GM21526 (cell line): ENCODE measurements around the gene PCA3.

Source experiments
- ATAC-seq: cut with Tn5 transposase; IDR thresholded peaks from one replicate; pipeline ENCODE4 v1.9.1; 2021; ENCODE audit warnings: moderate library complexity; ENCODE audit not compliant: unreplicated experiment, low FRiP score

The PCA3 gene

DNA sequence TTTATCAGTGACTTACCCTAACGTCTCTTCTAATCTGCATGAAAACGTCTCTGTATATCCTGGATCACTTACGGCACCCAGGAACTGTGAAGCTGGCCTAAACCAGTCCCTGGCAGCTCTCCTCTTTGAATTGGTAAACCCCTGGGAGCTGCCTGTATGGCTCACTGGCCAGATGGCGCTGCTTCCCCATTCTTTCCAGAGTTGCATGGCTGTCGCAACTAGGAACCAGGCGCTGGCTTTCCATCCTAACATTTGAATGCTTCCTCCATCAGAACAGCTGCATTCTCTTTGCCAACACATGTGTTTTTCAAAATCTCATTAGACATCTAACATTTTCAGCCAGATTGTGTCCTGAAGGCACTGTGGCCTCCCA lies 8.0 kb upstream of the PCA3 start:
- ATAC-seq, result peak; percentile 37

DNA sequence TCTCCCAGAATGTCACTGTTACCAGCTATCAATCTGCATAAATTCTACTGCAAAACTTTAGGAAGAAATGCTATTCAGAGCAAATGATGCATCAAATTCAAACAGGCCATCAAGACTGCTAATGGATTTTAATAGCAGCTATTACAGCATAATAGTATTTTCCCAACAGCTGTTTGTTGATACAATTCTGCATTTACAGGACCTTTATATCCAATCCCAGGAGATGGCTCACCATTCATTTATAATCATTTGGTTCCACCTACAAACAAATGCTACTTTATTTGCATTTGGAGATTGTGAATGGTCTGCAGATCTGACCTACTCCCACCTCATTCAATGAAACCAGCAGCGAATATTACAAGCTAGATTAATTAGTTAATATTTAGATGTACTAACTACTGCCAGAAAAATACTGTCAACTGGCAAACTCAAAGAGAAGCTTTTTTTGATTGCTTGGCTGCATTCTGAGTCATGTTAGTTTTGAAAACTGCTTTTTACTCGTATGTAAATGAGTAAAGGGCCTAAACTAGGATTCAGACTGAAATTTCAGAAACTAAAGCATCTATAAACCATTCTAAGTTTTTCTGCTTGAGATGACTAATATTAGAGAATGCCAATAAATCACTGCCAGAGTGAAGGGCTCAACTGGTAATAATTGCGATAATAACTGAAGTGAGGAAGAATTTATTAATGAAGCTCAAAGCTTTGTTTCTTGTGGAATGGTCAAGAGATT lies 7.1 kb upstream of the PCA3 start:
- no peak for ATAC-seq

DNA sequence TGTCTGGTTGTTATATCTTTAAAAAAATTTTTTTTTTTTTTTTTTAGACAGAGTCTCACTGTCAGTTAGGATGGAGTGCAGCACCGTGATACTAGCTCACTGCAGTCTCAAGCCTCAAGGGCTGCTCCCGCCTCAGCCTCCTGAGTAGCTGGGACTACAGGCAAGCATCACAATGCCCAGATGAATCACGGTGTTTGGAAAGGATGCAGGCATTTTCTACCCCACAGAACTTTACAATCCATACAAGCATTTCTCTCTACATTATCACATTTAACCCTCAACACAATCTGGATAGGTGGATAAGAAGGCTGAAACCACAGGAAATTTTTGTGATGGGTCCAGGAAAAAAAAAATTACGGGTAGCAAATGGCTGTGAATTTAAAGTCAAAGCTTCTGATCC lies 5.8 kb upstream of the PCA3 start:
- ATAC-seq, result no peak

DNA sequence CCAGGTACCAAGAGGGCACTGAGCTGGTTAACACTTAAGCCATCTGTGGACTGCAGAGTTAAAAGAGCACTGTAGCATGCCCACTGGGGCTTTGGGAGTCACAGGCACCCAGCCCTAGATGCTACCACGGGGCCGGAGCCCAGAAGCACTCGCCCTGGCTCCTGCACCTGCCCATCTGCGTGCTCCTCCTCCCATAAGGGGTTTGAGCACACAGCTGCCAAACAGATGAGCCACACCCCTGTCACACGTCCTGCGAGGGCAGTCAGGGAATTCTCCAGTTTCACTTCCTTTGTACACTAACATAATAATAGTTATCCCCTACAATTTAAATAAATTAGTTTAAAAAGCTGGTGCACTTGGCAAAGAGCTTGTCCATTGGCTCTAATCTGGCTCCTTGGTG lies 4.5 kb upstream of the PCA3 start:
- no peak for ATAC-seq

DNA sequence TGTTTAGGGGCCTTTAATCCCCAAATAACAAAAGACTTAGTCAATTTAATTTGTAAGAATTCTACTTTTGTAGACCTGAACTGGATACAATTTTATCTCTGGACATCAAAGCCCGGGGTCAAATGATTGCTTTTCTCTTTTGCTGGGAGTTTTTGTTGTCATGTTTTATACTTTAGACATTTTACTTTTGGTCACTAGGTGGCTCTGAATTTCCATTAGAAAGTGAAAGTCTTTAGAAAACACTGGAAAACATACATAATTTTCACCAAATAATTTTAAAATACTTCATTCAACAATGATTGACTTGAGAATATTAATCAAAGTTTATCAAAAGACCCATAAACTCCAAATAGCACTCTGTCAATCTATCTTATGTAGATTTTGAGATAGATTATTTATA lies 2.8 kb upstream of the PCA3 start:
- no peak for ATAC-seq

DNA sequence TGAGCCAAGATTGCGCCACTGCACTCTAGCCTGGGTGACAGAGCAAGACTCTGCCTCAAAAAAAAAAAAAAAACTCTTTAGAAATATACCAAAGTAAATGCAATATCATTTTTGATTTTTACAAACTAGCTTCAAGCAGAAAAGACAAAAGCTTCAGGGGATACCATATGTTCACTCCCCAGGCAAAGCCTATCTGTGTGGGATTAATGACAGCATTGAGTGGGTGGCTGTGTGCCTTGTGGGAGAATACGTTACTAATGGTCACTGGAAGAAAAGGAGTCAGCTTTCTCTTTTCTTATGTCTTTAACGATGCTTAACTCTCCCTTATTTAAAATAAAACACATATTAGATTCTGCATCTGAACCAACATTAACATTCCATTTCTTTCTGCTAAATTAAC lies 1.9 kb downstream of the PCA3 start:
- no peak for ATAC-seq

DNA sequence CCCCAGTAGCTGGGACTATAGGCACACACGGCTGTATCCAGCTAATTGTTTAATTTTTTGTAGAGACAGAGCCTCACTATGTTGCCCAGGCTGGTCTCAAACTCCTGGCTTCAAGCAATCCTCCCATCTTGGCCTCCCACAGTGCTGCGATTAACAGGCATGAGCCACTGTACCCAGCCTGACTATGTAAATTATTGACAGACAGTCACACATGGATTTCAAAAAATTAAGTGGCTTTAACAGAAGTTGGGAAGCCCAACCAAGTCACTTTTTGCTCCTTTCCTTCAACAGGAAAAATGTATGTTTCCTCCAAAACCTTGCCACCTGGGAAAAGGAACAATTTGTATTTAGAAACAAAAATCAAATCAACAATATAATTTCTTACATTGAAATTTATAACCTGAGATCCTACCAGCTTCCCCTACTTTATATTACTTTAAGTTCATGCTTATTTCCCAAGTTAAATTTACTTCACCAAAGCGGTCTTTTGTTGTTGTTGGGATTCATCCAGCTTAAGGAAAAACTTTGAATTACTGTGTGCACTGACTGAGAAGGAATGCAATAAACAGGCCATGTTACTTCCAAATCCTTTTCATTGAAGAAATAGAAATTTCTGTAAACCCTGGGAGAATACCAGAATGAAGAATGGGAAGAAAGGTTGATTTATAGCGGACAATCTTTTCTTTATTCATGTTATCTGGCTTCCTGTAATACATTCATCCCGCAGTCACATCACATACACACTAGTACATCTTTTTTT lies 8.6 kb downstream of the PCA3 start:
- no peak for ATAC-seq

DNA sequence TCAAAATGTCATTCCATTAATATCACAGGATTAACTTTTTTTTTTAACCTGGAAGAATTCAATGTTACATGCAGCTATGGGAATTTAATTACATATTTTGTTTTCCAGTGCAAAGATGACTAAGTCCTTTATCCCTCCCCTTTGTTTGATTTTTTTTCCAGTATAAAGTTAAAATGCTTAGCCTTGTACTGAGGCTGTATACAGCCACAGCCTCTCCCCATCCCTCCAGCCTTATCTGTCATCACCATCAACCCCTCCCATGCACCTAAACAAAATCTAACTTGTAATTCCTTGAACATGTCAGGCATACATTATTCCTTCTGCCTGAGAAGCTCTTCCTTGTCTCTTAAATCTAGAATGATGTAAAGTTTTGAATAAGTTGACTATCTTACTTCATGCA lies 20.6 kb downstream of the PCA3 start:
- no peak for ATAC-seq

DNA sequence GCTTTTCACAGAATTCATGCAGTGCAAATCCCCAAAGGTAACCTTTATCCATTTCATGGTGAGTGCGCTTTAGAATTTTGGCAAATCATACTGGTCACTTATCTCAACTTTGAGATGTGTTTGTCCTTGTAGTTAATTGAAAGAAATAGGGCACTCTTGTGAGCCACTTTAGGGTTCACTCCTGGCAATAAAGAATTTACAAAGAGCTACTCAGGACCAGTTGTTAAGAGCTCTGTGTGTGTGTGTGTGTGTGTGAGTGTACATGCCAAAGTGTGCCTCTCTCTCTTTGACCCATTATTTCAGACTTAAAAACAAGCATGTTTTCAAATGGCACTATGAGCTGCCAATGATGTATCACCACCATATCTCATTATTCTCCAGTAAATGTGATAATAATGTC lies 21.3 kb downstream of the PCA3 start:
- no peak for ATAC-seq

DNA sequence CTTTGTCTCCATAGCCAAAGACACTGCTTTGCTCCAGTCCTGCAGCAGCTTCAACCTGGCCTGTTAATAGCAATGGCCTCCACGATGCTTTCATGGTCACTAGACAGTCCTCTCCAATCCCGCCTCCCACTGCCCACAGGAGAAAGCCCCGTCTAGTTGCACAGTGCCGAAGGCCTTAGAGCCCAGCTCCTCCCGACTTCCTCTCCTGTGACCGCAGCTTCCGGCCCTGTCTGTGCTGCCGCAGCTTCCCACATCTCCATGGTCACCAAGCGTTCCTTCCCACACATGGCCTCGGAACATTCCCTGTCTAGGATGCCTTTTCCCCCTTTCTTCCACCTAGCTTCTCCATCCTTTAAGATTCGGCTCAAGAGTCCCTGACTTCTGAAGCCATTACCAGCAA lies 23.4 kb downstream of the PCA3 start:
- no peak for ATAC-seq

DNA sequence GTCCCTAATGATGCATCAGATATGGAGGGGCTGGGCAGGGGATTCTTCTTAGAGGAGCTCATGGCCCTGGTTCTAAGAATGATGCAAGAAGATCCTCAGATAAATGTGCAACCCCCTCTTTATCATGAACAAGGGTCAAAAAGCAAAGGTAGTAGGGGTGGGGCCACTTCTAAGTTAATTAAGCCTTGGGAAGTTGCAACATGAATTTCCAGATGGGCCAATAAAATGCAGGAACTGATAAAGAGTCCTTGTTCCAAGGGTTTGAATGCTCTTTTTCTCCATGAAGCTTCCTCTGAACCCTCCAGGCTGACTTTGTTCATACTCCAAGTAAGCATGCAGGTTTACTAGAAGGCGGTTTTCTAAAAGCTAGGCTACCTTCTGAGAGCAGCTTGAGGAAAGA lies 25.6 kb downstream of the PCA3 start:
- ATAC-seq, result no peak

DNA sequence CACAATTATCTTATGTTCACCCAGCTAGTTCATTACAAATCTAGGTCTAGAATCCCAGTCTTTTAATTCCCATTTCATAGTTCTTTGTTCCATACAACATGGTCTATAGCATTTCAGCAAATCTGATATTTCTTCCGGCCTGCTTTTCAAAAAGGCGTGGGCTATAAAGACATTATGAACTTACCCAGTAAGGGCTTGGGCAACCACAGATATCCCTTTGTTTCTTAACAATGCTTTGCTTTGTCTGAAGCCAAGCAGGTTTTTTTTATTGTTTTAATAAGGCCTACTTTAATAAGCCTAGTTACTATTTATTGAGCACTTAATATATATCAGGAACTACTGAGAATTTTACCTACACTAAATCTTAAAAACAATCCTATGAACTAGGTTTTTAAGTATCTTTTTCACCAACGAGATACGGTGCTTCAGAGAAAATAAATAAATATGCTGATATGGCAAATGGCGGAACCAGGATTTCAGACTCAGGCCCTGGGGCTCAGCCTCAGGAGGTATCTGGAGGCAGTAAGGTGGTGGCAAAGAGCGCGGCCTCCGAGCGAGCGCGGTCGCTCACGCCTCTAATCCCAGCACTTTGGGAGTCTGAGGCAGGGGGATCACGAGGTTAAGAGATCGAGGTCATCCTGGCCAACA lies 29.7 kb downstream of the PCA3 start:
- no peak for ATAC-seq

DNA sequence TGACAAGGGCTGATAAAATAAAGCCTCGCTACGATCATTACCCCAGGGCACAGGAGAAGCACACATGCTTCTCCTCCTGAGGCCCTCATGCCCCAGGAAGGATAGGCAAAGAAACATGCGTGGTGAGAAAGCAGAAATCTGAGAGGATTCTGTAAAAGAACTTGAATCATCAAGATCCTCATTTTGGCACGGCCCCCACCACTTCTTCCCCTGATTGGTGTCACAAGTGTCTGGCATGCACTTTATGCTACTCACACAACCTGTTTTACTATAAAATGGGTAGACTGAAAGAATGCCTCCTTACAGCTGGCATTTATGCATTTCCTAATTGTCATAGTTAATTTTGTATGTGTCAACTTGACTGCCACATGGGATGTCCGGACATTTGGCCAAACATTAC lies 32.1 kb downstream of the PCA3 start:
- no peak for ATAC-seq

DNA sequence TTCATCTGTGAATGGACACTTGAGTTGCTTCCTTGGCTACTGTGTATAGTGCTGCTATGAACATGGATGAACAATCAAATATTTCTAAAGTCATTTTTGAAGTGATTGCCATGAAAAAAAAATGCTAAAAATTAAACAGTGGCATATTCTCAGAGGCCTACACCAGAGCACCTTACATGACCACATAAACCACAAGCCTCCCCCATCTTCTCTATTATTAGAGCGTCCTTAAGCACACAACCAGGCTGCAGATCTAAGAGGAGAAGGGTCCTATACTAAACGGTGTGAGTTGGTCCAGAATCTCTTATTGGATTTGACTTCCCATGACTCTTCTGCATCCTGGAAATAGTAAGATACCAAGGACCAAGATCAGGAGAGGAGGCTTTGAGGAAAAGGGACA lies 34.3 kb downstream of the PCA3 start:
- no peak for ATAC-seq

DNA sequence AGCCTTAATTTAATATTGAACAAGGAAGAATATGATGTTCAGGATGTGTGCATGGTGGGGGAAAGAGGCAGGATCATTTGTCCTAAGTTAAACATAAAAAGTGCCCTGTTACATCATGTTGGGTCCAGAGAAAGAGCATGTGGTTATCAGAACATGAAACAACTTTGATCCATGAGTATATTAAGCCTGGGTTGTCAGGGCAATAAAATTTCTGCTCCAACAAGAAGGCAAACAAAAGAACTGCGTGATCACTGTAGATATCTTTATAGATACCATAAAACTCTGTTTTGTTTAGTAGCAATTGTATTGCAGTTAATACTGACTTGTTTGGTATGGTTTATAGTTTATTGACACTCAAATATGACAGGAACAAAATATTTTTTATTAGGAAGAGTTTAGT lies 35.2 kb downstream of the PCA3 start:
- no peak for ATAC-seq

DNA sequence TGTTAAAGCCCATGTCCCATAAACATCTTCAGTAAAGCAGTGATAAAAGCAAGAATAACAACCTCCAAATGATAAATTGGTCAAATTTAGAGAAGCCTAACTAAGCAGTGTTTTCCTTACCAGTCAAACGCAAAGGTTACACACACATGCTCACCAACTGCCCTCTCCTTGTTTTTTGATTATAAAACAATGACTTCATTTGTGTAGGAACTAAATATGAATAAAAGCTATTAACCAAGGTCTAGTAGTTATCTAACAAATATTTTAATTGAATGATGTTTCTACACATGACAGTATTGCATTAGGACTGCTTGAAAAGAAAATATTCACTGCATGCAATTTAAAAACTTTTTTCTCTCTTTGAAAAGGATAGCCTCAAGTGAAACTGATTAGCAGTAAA lies 36.7 kb downstream of the PCA3 start:
- ATAC-seq, result no peak

DNA sequence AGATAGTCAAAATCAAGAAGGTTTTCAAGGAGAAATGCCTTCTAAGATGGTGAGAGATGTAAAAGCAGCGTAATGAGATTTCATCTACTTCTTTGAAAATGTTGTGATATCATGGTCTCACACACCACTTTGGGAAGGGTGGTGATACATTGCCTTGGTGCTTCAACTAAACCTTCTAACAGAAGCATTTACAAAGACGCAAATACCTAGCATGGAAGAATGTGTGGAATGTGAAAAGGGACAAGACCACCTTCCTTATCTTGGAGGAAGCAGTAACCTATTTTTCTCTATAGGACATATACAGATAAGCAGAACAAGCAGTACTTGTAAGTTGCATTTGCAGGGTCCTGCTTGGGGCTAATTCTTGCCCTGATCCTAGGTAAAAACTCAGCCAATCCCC lies 38.8 kb downstream of the PCA3 start:
- no peak for ATAC-seq

DNA sequence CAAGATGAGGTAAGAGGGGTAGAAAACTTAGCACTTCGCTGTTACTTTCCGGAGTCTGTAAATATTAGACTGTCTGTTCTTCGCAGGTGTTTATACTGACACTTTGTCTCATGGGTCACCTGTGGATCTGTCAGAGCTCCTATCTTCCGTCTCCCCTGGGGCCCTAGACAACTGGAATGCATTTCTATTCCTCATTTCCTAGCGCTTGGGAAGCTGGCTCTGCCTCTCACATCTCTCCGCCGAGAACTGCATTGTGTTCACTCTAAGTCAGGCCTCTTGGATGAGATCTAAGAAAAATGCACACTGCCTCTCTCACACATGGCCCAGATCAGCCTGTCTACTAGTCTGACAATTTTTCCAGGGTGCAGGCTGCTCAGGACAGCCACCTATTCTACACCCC lies 39.5 kb downstream of the PCA3 start:
- ATAC-seq, result no peak

DNA sequence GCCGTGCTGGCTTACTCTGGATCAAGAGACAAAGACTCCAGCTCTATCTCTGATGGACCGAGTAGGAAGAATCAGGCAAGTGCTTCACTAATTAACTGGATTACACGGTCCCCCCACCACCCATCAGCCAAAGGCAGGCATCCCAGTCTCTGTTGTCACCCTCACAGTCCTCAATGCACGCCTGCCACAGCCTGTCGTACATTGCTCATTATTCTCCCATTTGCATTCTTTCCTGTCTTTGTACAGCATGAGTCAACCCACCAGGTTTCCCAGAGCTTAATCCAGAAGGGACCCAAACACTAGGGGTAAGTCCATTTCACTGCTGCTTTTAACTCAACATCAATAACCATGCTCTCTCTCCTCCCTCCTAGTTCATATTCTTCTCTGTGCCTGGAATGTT lies 44.4 kb downstream of the PCA3 start:
- ATAC-seq, result no peak

DNA sequence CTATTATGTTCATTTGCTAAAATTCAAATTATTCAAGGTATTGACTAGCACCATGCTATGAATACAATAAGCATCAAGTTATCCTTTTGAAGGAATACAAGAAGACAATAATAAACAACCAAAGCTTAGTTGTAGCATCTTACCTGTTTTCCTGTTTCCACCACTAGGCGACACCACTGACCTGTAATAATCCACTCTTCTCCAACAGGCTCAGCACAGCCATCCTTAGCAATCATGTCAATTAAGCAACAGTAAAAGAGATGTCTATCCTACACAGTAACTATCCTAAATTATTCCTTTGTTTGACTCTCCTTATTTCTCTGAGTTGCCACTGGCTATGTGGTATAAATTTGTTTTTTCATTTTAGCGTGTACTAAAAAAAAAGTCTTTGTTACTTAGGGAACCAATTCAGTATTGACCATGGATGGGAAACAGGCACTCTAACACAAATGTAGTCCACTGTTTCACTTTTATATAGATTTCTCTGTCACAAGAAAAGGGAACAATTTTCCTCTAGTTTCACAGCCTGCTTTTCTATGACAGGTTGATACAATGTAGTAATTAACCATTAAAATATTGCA lies 46.2 kb downstream of the PCA3 start:
- peak; percentile 78 for ATAC-seq

DNA sequence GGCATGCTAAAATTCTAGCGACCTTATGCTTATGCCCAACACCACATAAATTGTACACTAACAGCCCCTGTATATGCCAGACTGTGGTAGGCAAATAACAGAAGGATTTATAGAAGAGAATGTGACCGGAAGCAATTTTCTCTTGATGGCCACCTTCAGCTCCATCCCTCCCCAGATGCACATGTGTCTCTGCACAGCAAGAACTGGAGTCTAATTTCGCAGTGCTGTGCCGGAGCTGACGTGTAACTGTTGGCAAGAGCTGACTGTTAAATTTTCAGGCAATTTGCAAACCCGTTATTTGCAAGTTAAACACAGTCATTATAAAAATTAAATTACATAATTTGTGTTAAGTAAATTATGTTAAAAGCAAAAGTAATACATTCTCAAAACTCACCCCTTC lies 48.4 kb downstream of the PCA3 start:
- no peak for ATAC-seq

DNA sequence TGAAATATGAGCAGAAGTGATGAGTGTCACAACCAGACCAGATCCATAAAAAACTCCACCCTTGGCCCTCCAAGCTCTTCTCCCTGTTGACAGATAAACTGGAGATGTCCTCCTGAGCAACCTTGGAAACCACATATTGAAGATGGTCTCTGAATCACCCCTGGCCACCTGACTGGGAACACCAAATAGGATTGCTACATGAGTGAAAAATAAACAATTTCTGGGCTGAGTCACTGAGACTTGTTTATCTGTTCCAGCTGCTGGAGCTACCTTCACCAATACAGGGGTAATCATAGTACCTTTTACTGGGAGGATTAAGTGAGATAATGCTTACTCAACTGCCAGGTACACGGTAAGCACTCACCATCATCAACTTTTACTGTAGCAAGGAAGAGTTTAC lies 53.3 kb downstream of the PCA3 start:
- ATAC-seq, result no peak
